Raji (cell line): ENCODE data around the gene NUCB1.

ENCODE experiments used
- POLR2A ChIP-seq: IDR thresholded peaks from 2 replicates; pipeline ENCODE4 v1.6.1; 2011; ENCODE audit warnings: low read depth, low read length, control low read depth; ENCODE audit not compliant: insufficient read depth

Gene NUCB1

GRCh38 chr19:48896191-48896720, 3.9 kb upstream of the NUCB1 start:
- no peak for TF ChIP-seq POLR2A

GRCh38 chr19:48897181-48897580, 2.9 kb upstream of the NUCB1 start:
- TF ChIP-seq POLR2A = no peak

- TF ChIP-seq POLR2A = no peak
These were observed 630 bp downstream of the NUCB1 start for GRCh38 chr19:48900477-48901406.

- no peak for TF ChIP-seq POLR2A
These were observed 5.6 kb downstream of the NUCB1 start for GRCh38 chr19:48905664-48906063.

GRCh38 chr19:48906324-48906723, 6.2 kb downstream of the NUCB1 start:
- TF ChIP-seq POLR2A = no peak

GRCh38 chr19:48907671-48908070, 7.6 kb downstream of the NUCB1 start:
- TF ChIP-seq POLR2A = no peak

GRCh38 chr19:48910803-48911202, 10.7 kb downstream of the NUCB1 start:
- TF ChIP-seq POLR2A = no peak

GRCh38 chr19:48913114-48913889, 13.2 kb downstream of the NUCB1 start:
- TF ChIP-seq POLR2A = no peak

- TF ChIP-seq POLR2A = no peak
These were observed 14.1 kb downstream of the NUCB1 start for GRCh38 chr19:48914181-48914580.

- no peak for TF ChIP-seq POLR2A
These were observed 15.6 kb downstream of the NUCB1 start for GRCh38 chr19:48915757-48916156.

- TF ChIP-seq POLR2A = no peak
These were observed 18.0 kb downstream of the NUCB1 start for GRCh38 chr19:48918071-48918470.

- no peak for TF ChIP-seq POLR2A
These were observed 18.7 kb downstream of the NUCB1 start for GRCh38 chr19:48918801-48919247.

- TF ChIP-seq POLR2A = no peak
These were observed 20.8 kb downstream of the NUCB1 start for GRCh38 chr19:48920949-48921348.

- no peak for TF ChIP-seq POLR2A
These were observed 21.8 kb downstream of the NUCB1 start for GRCh38 chr19:48921721-48922500.
